Memory B cell (primary cell): Measurements from ENCODE around the gene RBP7.
"Not testable (repeated sequence)": the region's sequence is repeated elsewhere in the genome, so short reads cannot be mapped to it uniquely, and the experiment has no call there.

Experiments used
- ATAC-seq: fragments of 150-1000 bp; cut with Tn5 transposase; 2 replicates; pipeline ENCODE4 v1.10.0; 2021; ENCODE audit warnings: low read depth, mild to moderate bottlenecking, moderate library complexity
- DNase-seq, 2 donors: peaks; one replicate each; pipeline ENCODE4 v3.0.0; 2022; ENCODE audit warnings: low spot score in 2 of 2
- H3K27ac Mint-ChIP-seq: one replicate; pipeline ENCODE4 v1.8.0; 2022; ENCODE audit warnings: mild to moderate bottlenecking, moderate library complexity, mixed read lengths
- H3K27me3 Mint-ChIP-seq: one replicate; pipeline ENCODE4 v1.8.0; 2022; ENCODE audit warnings: mixed read lengths
- H3K36me3 Mint-ChIP-seq: one replicate; pipeline ENCODE4 v1.8.0; 2022; ENCODE audit warnings: mild to moderate bottlenecking, mixed read lengths
- H3K4me1 Mint-ChIP-seq: one replicate; pipeline ENCODE4 v1.8.0; 2022; ENCODE audit warnings: mixed read lengths
- H3K4me3 Mint-ChIP-seq: one replicate; pipeline ENCODE4 v1.8.0; 2022; ENCODE audit warnings: mild to moderate bottlenecking, moderate library complexity, mixed read lengths
- H3K9me3 Mint-ChIP-seq: one replicate; pipeline ENCODE4 v1.8.0; 2022; ENCODE audit warnings: mixed read lengths

RBP7 gene

GRCh38 chr1:9996624-9997582, at the start of gene RBP7:
Gene RBP7 (plus strand): TSS chr1:9997228. CDS start chr1:9997259, 31 bp downstream.
- ATAC-seq (peak; percentile 65), DNase-seq (peak in 1 of 2 donors; percentile 20)
- Mint-ChIP-seq H3K27me3 (peaks cover 13% of the 10 kb centered on the region), H3K4me1 (peaks cover 11% of the 10 kb centered on the region), H3K4me3 (peak within 1 kb of the TSS; percentile 85), H3K36me3 (no peaks in the 10 kb centered on the region), H3K9me3 (no peaks in the 10 kb centered on the region), H3K27ac (no peak within 1 kb of the TSS)

- H3K27me3 Mint-ChIP-seq = no peaks in the 10 kb centered on the region
- no peaks in the 10 kb centered on the region for H3K9me3 Mint-ChIP-seq
- H3K27ac Mint-ChIP-seq = no peak overlapping the region
- ATAC-seq = no peak
- H3K36me3 Mint-ChIP-seq = no peaks in the 10 kb centered on the region
- no peak for DNase-seq
- H3K4me1 Mint-ChIP-seq = peaks cover 9% of the 10 kb centered on the region
- H3K4me3 Mint-ChIP-seq = no peak overlapping the region
Observed at GRCh38 chr1:9957726-9958125, 39.3 kb upstream of the RBP7 start.

GRCh38 chr1:9960011-9960410, 37.0 kb upstream of the RBP7 start:
- DNase-seq = no peak
- Mint-ChIP-seq H3K36me3 (no peaks in the 10 kb centered on the region), H3K27me3 (no peaks in the 10 kb centered on the region), H3K4me3 (no peak overlapping the region), H3K4me1 (peaks cover 9% of the 10 kb centered on the region), H3K9me3 (no peaks in the 10 kb centered on the region), H3K27ac (no peak overlapping the region)
- ATAC-seq = no peak

DNA sequence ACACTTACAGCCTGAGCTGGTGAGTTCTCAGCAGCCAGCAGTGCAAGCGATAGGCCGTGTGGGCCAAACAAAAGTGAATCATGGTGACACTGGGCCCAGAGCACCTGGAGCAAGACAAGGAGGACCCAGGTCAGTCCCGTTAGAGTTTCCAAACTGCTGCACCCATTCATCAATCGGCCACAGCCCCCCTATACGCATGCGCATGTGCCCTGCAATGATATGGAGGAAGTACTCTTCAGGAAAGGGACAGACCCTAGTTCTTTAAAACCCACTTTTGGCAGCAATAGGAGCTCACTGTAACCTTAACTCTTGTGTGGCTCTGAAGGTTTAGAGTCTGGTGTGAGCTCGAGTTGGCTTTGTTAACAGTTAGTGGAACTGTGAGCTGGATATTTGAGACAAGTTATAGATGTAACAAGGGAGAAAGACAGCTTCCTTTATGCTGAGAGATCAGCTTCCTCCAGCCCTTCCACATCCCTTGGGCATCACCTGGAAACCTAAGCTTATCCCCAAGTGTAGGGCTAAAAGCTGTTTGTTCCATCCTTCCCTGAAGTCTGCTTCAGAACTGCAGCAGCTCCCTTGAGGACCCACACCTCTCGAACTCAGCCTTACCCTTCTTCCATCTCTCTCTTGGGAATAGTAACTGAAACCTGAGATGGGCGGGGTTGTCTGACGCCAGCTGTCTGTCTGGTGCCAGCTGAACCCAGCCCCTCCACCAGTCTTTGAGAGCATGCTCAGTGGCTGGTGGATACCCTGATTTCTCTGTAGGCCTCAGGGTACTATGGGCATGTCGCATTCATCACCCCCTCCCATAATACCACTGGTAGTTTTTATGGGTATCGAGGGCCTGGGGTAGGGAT, 36.1 kb upstream of the RBP7 start:
- ATAC-seq = peak; percentile 99
- H3K4me1 Mint-ChIP-seq = peaks cover 9% of the 10 kb centered on the region
- peak overlapping the region; percentile 49 for H3K4me3 Mint-ChIP-seq
- no peaks in the 10 kb centered on the region for H3K27me3 Mint-ChIP-seq
- no peaks in the 10 kb centered on the region for H3K9me3 Mint-ChIP-seq
- peak overlapping the region; percentile 60 for H3K27ac Mint-ChIP-seq
- no peaks in the 10 kb centered on the region for H3K36me3 Mint-ChIP-seq
- peak; percentile 13 to 47 for DNase-seq

DNA sequence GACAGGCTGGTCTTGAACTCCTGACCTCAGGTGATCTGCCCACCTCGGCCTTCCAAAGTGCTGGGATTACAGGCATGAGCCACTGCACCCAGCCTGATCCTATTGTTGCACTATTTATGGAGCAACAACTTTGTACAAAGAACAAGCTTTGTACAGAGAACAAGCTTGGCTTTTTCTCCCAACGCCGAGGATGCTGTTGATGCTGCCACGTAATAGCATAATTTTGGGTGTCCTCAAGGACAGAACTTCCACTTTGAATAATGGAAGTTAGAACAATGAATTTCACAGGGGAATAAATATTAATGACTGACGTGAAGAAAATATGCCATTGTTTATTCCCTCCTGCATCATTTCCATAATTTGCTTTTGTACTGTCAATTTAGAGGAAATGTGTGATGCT, 12.8 kb upstream of the RBP7 start:
- H3K27me3 Mint-ChIP-seq = no peaks in the 10 kb centered on the region
- ATAC-seq (no peak), DNase-seq (no peak)
- H3K4me3 Mint-ChIP-seq = no peak overlapping the region
- peaks cover 10% of the 10 kb centered on the region for H3K36me3 Mint-ChIP-seq
- no peak overlapping the region for H3K27ac Mint-ChIP-seq
- H3K4me1 Mint-ChIP-seq = no peaks in the 10 kb centered on the region
- H3K9me3 Mint-ChIP-seq = no peaks in the 10 kb centered on the region

DNA sequence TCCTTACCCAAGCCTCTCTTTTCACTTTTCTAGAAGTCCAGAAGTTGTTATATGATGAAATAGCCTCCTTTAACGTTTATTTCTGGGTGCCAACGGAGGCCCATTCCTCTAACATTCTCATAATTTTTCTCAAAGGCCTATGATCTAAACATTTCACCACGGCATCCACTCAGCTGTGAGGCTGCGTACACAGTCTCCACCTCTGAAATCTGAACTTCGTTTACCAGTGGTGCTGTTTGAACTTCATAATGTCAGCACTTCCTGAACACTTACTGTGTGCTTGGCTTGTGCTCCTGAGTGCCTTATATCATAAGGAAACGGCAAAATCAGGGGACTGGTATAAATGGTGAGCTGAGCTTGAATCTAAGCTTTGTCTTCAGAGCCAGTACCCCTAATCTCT, 12.0 kb upstream of the RBP7 start:
- no peaks in the 10 kb centered on the region for H3K9me3 Mint-ChIP-seq
- peaks cover 10% of the 10 kb centered on the region for H3K36me3 Mint-ChIP-seq
- no peak overlapping the region for H3K27ac Mint-ChIP-seq
- H3K27me3 Mint-ChIP-seq = no peaks in the 10 kb centered on the region
- H3K4me1 Mint-ChIP-seq = no peaks in the 10 kb centered on the region
- DNase-seq (no peak), ATAC-seq (no peak)
- no peak overlapping the region for H3K4me3 Mint-ChIP-seq

- peaks cover 2% of the 10 kb centered on the region for H3K36me3 Mint-ChIP-seq
- no peak for DNase-seq
- no peak for ATAC-seq
- H3K4me1 Mint-ChIP-seq = peaks cover 5% of the 10 kb centered on the region
- peaks cover 1% of the 10 kb centered on the region for H3K27me3 Mint-ChIP-seq
- H3K27ac Mint-ChIP-seq = no peak overlapping the region
- no peak overlapping the region for H3K4me3 Mint-ChIP-seq
- H3K9me3 Mint-ChIP-seq = no peaks in the 10 kb centered on the region
Observed at GRCh38 chr1:9989773-9990172, 7.3 kb upstream of the RBP7 start.

DNA sequence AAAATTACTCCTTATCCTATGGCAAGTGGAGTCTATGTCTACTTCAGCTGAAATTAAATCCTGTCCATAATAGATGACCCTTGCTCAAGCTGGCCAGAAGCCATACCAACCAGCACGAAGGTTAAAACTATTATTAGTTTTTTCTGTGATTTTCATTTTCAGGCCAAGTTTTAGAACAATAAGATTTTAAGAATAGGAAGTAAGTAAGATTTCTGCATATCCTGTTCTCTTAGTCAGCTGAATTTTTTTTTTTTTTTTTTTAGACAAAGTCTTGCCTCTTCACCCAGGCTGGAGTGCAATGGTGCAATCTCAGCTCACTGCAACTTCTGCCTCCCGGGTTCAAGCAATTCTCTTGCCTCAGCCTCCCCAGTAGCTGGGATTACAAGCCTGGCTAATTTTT, 6.1 kb upstream of the RBP7 start:
- Mint-ChIP-seq H3K27ac (no peak overlapping the region), H3K9me3 (no peaks in the 10 kb centered on the region), H3K4me1 (peaks cover 5% of the 10 kb centered on the region), H3K4me3 (no peak overlapping the region), H3K36me3 (no peaks in the 10 kb centered on the region), H3K27me3 (peaks cover 1% of the 10 kb centered on the region)
- no peak for DNase-seq
- no peak for ATAC-seq

GRCh38 chr1:9992910-9993309, 4.1 kb upstream of the RBP7 start:
- Mint-ChIP-seq H3K4me3 (no peak overlapping the region), H3K27me3 (peaks cover 7% of the 10 kb centered on the region), H3K36me3 (no peaks in the 10 kb centered on the region), H3K9me3 (no peaks in the 10 kb centered on the region), H3K27ac (no peak overlapping the region), H3K4me1 (peaks cover 13% of the 10 kb centered on the region)
- no peak for ATAC-seq
- no peak for DNase-seq

GRCh38 chr1:9993561-9994075, 3.4 kb upstream of the RBP7 start:
- Mint-ChIP-seq H3K27ac (no peak overlapping the region), H3K4me3 (no peak overlapping the region), H3K27me3 (peaks cover 8% of the 10 kb centered on the region), H3K9me3 (no peaks in the 10 kb centered on the region), H3K4me1 (peaks cover 14% of the 10 kb centered on the region), H3K36me3 (no peaks in the 10 kb centered on the region)
- DNase-seq (no peak), ATAC-seq (no peak)

DNA sequence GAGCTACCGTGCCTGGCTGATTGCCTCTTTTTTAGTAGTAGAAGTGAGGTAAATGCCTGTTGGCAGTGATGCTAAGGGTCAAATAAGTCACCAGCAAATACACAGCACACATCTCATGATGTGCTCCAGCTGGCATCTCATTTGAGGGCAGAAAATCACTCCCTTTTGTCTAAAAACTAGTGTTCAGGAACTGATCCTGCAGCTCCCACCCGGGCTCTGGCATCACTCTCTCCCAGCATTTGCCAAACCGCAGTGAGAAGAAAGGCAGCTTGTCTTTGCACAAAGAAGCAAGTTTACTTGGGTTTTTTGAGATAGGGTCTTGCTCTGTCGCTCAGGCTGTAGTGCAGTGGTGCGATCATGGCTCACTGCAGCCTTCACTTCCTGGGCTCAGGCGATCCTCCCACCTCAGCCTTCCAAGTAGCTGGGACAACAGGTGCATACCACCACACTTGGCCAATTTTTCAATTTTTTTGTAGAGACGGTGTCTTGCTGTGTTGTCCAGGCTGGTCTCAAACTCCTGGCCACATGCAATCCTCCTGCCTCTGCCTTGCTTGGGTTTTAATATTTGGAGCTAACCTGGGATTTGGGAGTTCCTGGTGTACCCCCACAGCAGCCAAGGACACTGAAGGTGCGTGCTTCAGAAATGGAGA, 4.1 kb downstream of the RBP7 start:
- Mint-ChIP-seq H3K4me1 (peaks cover 9% of the 10 kb centered on the region), H3K36me3 (no peaks in the 10 kb centered on the region), H3K9me3 (no peaks in the 10 kb centered on the region), H3K27ac (no peak overlapping the region), H3K27me3 (peaks cover 17% of the 10 kb centered on the region), H3K4me3 (no peak overlapping the region)
- no peak for ATAC-seq
- DNase-seq = no peak

- H3K36me3 Mint-ChIP-seq, H3K4me3 Mint-ChIP-seq, H3K9me3 Mint-ChIP-seq, H3K4me1 Mint-ChIP-seq, ATAC-seq, DNase-seq, H3K27ac Mint-ChIP-seq: not testable (repeated sequence)
- H3K27me3 Mint-ChIP-seq = peaks cover 11% of the 10 kb centered on the region
Observed at GRCh38 chr1:10005248-10005647, 8.2 kb downstream of the RBP7 start.

- Mint-ChIP-seq H3K4me1 (no peaks in the 10 kb centered on the region), H3K36me3 (no peaks in the 10 kb centered on the region), H3K27ac (no peak overlapping the region), H3K4me3 (no peak overlapping the region), H3K9me3 (no peaks in the 10 kb centered on the region), H3K27me3 (peaks cover 6% of the 10 kb centered on the region)
- no peak for ATAC-seq
- no peak for DNase-seq
Observed at GRCh38 chr1:10007169-10007568, 10.1 kb downstream of the RBP7 start.

- Mint-ChIP-seq H3K9me3 (no peaks in the 10 kb centered on the region), H3K4me1 (no peaks in the 10 kb centered on the region), H3K36me3 (no peaks in the 10 kb centered on the region), H3K27me3 (no peaks in the 10 kb centered on the region), H3K4me3 (no peak overlapping the region), H3K27ac (no peak overlapping the region)
- no peak for ATAC-seq
- no peak for DNase-seq
Observed at GRCh38 chr1:10014016-10014415, 17.0 kb downstream of the RBP7 start.
